Endothelial cell of umbilical vein (primary cell): ENCODE results near the gene PHF1. TPM values are rescaled to one million over a fixed set of nuclear protein-coding genes. Genes with fewer than 3 reads are reported as not detected.
A peak's percentile ranks its signal among the peaks of the same experiment; 100 is the strongest.

ENCODE experiments used
- BruUV-seq: library from RNA; stranded (reverse); fragments of 400-500 nt; replicated peaks from 2 replicates; lab custom pipeline; 2021; lab: Mats Ljungman, UMichigan
- CTCF ChIA-PET: fragments of 300-600, 350-600 bp; sonication (Branson Sonifier 250); formaldehyde crosslinking; loops from one replicate; lab custom pipeline; 2021; ENCODE audit warnings: antibody characterized with exemption, inconsistent platforms; lab: Charles Lee
- POLR2A ChIA-PET: fragments of 300-600, 350-600 bp; sonication (Branson Sonifier 250); formaldehyde crosslinking; loops from one replicate; lab custom pipeline; 2021; ENCODE audit warnings: antibody characterized with exemption, inconsistent platforms; lab: Charles Lee
- DNase-seq: peaks from one replicate; pipeline ENCODE4 v3.0.0-alpha.2; 2011; ENCODE audit warnings: low read depth, low spot score
- FAIRE-seq: peaks from 2 replicates; lab custom pipeline; 2011; peaks lifted over from hg19 to GRCh38; lab: Jason Lieb, UNC
- H2AFZ ChIP-seq: 2 replicates; pipeline ENCODE4 v1.6.0; 2012; ENCODE audit warnings: low read depth, low read length, control low read depth, inconsistent platforms
- H3K27ac ChIP-seq: 2 replicates; pipeline ENCODE4 v1.5.1; 2011; ENCODE audit warnings: low read depth, mild to moderate bottlenecking, control low read depth, low read length, moderate library complexity; ENCODE audit not compliant: insufficient read depth
- H3K27me3 ChIP-seq, 2 experiments: 2 replicates each; pipeline versions ENCODE4 v1.6.0 to v1.6.1; 2011; ENCODE audit warnings: low read length in 2 of 2, mixed read lengths in 1 of 2; ENCODE audit not compliant: control insufficient read depth in 2 of 2, insufficient read depth in 2 of 2
- H3K36me3 ChIP-seq, 2 experiments: 2 replicates in 1 of 2; 3 replicates in 1 of 2; pipeline ENCODE4 v1.5.1; 2011; ENCODE audit warnings: low read length in 2 of 2, mild to moderate bottlenecking in 1 of 2, moderate library complexity in 1 of 2; ENCODE audit not compliant: control insufficient read depth in 2 of 2, insufficient read depth in 2 of 2; ENCODE audit errors: extremely low read depth in 1 of 2
- H3K4me1 ChIP-seq: 3 replicates; pipeline ENCODE4 v1.5.1; 2011; ENCODE audit warnings: mild to moderate bottlenecking, low read length; ENCODE audit not compliant: control insufficient read depth, insufficient read depth; ENCODE audit errors: extremely low read depth
- H3K4me2 ChIP-seq: 2 replicates; pipeline ENCODE4 v1.6.1; 2011; ENCODE audit warnings: low read length, control low read depth, mixed read lengths; ENCODE audit not compliant: insufficient read depth
- H3K4me3 ChIP-seq, 3 experiments: fragments of 200-600 bp in 1 of 3; sonication (generic), shearing (Covaris generic) in 1 of 3; replicated peaks in 1 of 3; 2 replicates each; pipeline ENCODE4 v1.5.1; 2011 to 2016; ENCODE audit warnings: control low read depth in 3 of 3, low read length in 3 of 3, mild to moderate bottlenecking in 2 of 3, inconsistent platforms in 1 of 3, low read depth in 1 of 3, moderate library complexity in 1 of 3; ENCODE audit not compliant: insufficient read depth in 1 of 3
- H3K79me2 ChIP-seq: 2 replicates; pipeline ENCODE4 v1.6.0; 2012; ENCODE audit warnings: low read length, inconsistent platforms; ENCODE audit not compliant: control insufficient read depth, insufficient read depth
- H3K9ac ChIP-seq: replicated peaks from 2 replicates; pipeline ENCODE3; 2011; ENCODE audit warnings: low read length, control low read depth; ENCODE audit not compliant: insufficient read depth; ENCODE audit errors: extremely low read depth
- H3K9me1 ChIP-seq: replicated peaks from 3 replicates; pipeline ENCODE4 v1.6.0; 2011; ENCODE audit warnings: mild to moderate bottlenecking, low read length; ENCODE audit not compliant: control insufficient read depth, insufficient read depth; ENCODE audit errors: extremely low read depth
- H3K9me3 ChIP-seq: replicated peaks from 2 replicates; pipeline ENCODE4 v1.5.1; 2012; ENCODE audit warnings: low read length, inconsistent platforms; ENCODE audit not compliant: control insufficient read depth, insufficient read depth
- H4K20me1 ChIP-seq: replicated peaks from 2 replicates; pipeline ENCODE3; 2011; ENCODE audit warnings: mild to moderate bottlenecking, low read length; ENCODE audit not compliant: control insufficient read depth, insufficient read depth; ENCODE audit errors: extremely low read depth
- EZH2 ChIP-seq: IDR thresholded peaks from 2 replicates; pipeline ENCODE4 v1.6.1; 2012; ENCODE audit warnings: borderline replicate concordance, low read depth, mild to moderate bottlenecking, moderate library complexity, low read length, inconsistent platforms; ENCODE audit not compliant: severe bottlenecking
- FOS ChIP-seq: IDR thresholded peaks from 2 replicates; pipeline ENCODE4 v1.6.1; 2011; ENCODE audit warnings: mild to moderate bottlenecking, low read length, moderate library complexity, borderline replicate concordance; ENCODE audit not compliant: insufficient read depth
- GATA2 ChIP-seq: IDR thresholded peaks from 2 replicates; pipeline ENCODE4 v1.7.0; 2011; ENCODE audit warnings: low read depth, mild to moderate bottlenecking, moderate library complexity, mixed read lengths, low read length; ENCODE audit not compliant: insufficient read length, insufficient read depth
- JUN ChIP-seq: IDR thresholded peaks from 2 replicates; pipeline ENCODE4 v1.6.1; 2011; ENCODE audit warnings: borderline replicate concordance, low read depth; ENCODE audit not compliant: insufficient read length, insufficient read depth
- MYC ChIP-seq: IDR thresholded peaks from one replicate; pipeline ENCODE4 v1.6.1; 2011; ENCODE audit warnings: mild to moderate bottlenecking, low read depth, low read length
- POLR2A ChIP-seq: IDR thresholded peaks from 2 replicates; pipeline ENCODE4 v1.6.1; 2012; ENCODE audit warnings: low read depth, mild to moderate bottlenecking, control low read depth, low read length
- POLR2AphosphoS5 ChIP-seq: IDR thresholded peaks from 2 replicates; pipeline ENCODE4 v1.6.1; 2012; ENCODE audit warnings: low read depth, mild to moderate bottlenecking, control low read depth, low read length, moderate library complexity; ENCODE audit not compliant: insufficient read depth
- dilution Hi-C: fragments of 300-500 bp; cut with MboI; formaldehyde crosslinking; loops from one replicate; pipeline ENCODE4 v1.15.0; 2019; ENCODE audit warnings: low sequenced_read_pairs; ENCODE audit not compliant: extremely low pct_ligation_motif_present
- intact Hi-C: fragments of 100-400 bp; cut with micrococcal nuclease; formaldehyde crosslinking; loops from one replicate; pipeline ENCODE4 v1.10.0; 2022
- polyA plus RNA-seq, 4 experiments: library from polyadenylated mRNA; depleted of rRNA in 3 of 4; stranded (reverse) in 3 of 4; unstranded in 1 of 4; fragments of >200 nt; gene quantifications; 2 replicates each; pipeline versions ENCODE4 v1.2.1 to v1.2.3, GENCODE V29; 2011 to 2012; ENCODE audit warnings: missing spikeins in 1 of 4
- total RNA-seq: library from RNA; stranded (reverse); gene quantifications from 2 replicates; pipeline ENCODE4 v1.2.3, GENCODE V29; 2021
- TF ChIP-seq, protein P1 (sequence below), 2 donors: IDR thresholded peaks; 1 replicate in 1 of 2; 2 replicates in 1 of 2; pipeline ENCODE4 v1.5.1; 2011; ENCODE audit warnings: low read length in 2 of 2, mild to moderate bottlenecking in 2 of 2, moderate library complexity in 2 of 2, control low read depth in 1 of 2, inconsistent platforms in 1 of 2, low read depth in 1 of 2; ENCODE audit not compliant: insufficient read depth in 1 of 2; ENCODE audit errors: extremely low read depth in 1 of 2
- TF ChIP-seq, protein P2 (sequence below): IDR thresholded peaks from 2 replicates; pipeline ENCODE4 v1.6.1; 2011; ENCODE audit not compliant: insufficient read depth, insufficient read length

PHF1 gene
- total and polyA plus RNA-seq, 2 donors (not counting 3 experiments of a cell fraction or from before 2014, with no cell fraction given) = 32.5 to 53.1 TPM

DNA sequence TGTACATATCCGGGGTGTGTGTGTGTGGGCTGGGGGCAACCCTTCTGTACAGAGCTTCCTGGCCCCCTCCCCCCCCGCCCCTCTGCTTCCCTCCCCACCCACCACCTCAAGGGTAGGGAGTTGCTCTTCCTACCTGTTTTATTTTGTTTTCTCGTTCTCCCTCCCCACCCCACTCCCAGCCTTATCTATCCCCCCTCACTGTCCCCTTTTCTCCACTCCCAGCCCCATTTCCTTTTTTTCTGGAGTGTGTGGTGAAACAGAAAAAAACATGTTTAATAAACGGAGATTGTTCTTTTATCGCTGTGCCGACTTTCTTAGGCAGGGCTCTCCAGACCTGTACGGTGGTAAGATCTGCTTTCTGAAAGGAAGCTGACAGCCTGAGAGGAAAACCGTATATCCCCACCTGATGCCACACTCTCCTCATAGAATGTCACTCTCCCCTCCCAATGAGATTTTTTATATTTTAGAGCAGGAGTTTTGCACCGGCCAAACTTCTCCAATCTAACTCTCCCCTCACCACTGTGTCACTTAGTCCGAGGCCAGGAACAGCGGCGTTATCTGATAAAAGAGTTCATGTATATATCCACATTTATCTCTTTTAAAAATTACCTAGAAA lies 42.7 kb downstream of the PHF1 start:
- H3K4me2 ChIP-seq = peak overlapping the region; percentile 75
- no peaks in the 10 kb centered on the region for H3K27me3 ChIP-seq
- H3K9me1 ChIP-seq = no peaks in the 10 kb centered on the region
- H3K9ac ChIP-seq = peak overlapping the region; percentile 43
- dilution Hi-C loops (no loop called here), intact Hi-C loops (loop anchor here (1.0 to 5.0 kb wide), 4 partner anchors 22 to 124 kb away; partner anchors contain the start of gene KIFC1)
- H4K20me1 ChIP-seq = no peaks in the 10 kb centered on the region
- BruUV-seq = no TSS peak
- no peak overlapping the region for H3K27ac ChIP-seq
- FAIRE-seq = peak; percentile 63
- H3K9me3 ChIP-seq = no peaks in the 10 kb centered on the region
- peaks cover 3% of the 10 kb centered on the region for H3K4me1 ChIP-seq
- no peak overlapping the region for H2AFZ ChIP-seq
- no peaks in the 10 kb centered on the region for H3K79me2 ChIP-seq
- POLR2A ChIA-PET = interaction anchor here (0.6 to 1.1 kb wide), 2 partner anchors 17 to 125 kb away, joined by 3 to 6 read pairs; no protein-coding TSS in a partner anchor
- CTCF ChIA-PET = interaction anchor here (0.7 to 1.7 kb wide), 3 partner anchors 12 to 710 kb away, joined by 3 to 4 read pairs (median 3); no protein-coding TSS in a partner anchor
- no peaks in the 10 kb centered on the region for H3K36me3 ChIP-seq
- peak overlapping the region; percentile 54 to 71 (median 69) for H3K4me3 ChIP-seq
- DNase-seq = no peak
- TF ChIP-seq JUN = no peak
- TF ChIP-seq, protein P1, sequence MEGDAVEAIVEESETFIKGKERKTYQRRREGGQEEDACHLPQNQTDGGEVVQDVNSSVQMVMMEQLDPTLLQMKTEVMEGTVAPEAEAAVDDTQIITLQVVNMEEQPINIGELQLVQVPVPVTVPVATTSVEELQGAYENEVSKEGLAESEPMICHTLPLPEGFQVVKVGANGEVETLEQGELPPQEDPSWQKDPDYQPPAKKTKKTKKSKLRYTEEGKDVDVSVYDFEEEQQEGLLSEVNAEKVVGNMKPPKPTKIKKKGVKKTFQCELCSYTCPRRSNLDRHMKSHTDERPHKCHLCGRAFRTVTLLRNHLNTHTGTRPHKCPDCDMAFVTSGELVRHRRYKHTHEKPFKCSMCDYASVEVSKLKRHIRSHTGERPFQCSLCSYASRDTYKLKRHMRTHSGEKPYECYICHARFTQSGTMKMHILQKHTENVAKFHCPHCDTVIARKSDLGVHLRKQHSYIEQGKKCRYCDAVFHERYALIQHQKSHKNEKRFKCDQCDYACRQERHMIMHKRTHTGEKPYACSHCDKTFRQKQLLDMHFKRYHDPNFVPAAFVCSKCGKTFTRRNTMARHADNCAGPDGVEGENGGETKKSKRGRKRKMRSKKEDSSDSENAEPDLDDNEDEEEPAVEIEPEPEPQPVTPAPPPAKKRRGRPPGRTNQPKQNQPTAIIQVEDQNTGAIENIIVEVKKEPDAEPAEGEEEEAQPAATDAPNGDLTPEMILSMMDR (IDR thresholded peaks at IDR 0.05; ENCODE audit: extremely low read depth in 1 of 2, insufficient read depth in 1 of 2, low read depth in 1 of 2, low read length in 2 of 2) = no peak
- TF ChIP-seq MYC = no peak
- TF ChIP-seq GATA2 = no peak
- no peak for TF ChIP-seq POLR2A
- TF ChIP-seq POLR2AphosphoS5 = no peak
- TF ChIP-seq, protein P2, sequence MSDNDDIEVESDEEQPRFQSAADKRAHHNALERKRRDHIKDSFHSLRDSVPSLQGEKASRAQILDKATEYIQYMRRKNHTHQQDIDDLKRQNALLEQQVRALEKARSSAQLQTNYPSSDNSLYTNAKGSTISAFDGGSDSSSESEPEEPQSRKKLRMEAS = no peak
- no peak for TF ChIP-seq FOS
- no peak for TF ChIP-seq EZH2
